HG03159 (cell line): ENCODE measurements around the gene METTL17.
"Not testable (repeated sequence)": the region's sequence is repeated elsewhere in the genome, so short reads cannot be mapped to it uniquely, and the experiment has no call there.

Experiments used
- ATAC-seq: cut with Tn5 transposase; IDR thresholded peaks from one replicate; pipeline ENCODE4 v1.9.1; 2021; ENCODE audit warnings: mild to moderate bottlenecking, moderate library complexity; ENCODE audit not compliant: unreplicated experiment

Gene METTL17

GRCh38 chr14:21023817-21024584, 34.2 kb downstream of the METTL17 start:
- no peak for ATAC-seq

- ATAC-seq: no peak
Measured at GRCh38 chr14:21024585-21025370, 35.0 kb downstream of the METTL17 start, which contains the start of gene NDRG2. NDRG2 (minus strand) TSS chr14:21025061; CDS start chr14:21023315, 1,746 bp downstream.

- no peak for ATAC-seq
Measured at GRCh38 chr14:21025371-21026273, 35.8 kb downstream of the METTL17 start.

GRCh38 chr14:21026274-21026987, 36.7 kb downstream of the METTL17 start:
- no peak for ATAC-seq

GRCh38 chr14:21026988-21027315, 37.2 kb downstream of the METTL17 start:
- no peak for ATAC-seq

- no peak for ATAC-seq
Measured at GRCh38 chr14:21029917-21030316, 40.1 kb downstream of the METTL17 start, which contains the start of gene TPPP2. TPPP2 (plus strand) TSS chr14:21030217; CDS start chr14:21030582, 365 bp downstream.

GRCh38 chr14:21030531-21030930, 40.8 kb downstream of the METTL17 start:
- ATAC-seq: no peak

GRCh38 chr14:21032326-21033132, 42.7 kb downstream of the METTL17 start:
- ATAC-seq: no peak

GRCh38 chr14:21033133-21033698, 43.4 kb downstream of the METTL17 start:
- ATAC-seq: no peak

- ATAC-seq: no peak
Measured at GRCh38 chr14:21034707-21035106, 44.9 kb downstream of the METTL17 start, which contains the start of gene RNASE13. RNASE13 (minus strand) TSS chr14:21034807; CDS start chr14:21034288, 519 bp downstream.

- no peak for ATAC-seq
Measured at GRCh38 chr14:21036751-21037150, 47.0 kb downstream of the METTL17 start.

GRCh38 chr14:21037156-21037555, 47.4 kb downstream of the METTL17 start:
- no peak for ATAC-seq

- ATAC-seq: no peak
Measured at GRCh38 chr14:21038441-21039422, 49.0 kb downstream of the METTL17 start.

GRCh38 chr14:21039585-21040369, 50.0 kb downstream of the METTL17 start:
- no peak for ATAC-seq

GRCh38 chr14:21040370-21040925, 50.7 kb downstream of the METTL17 start:
- ATAC-seq: no peak

- ATAC-seq: not testable (repeated sequence)
Measured at GRCh38 chr14:21040941-21041340, 51.2 kb downstream of the METTL17 start.
